GM12873 (cell line): ENCODE measurements around the gene ADRA2B.

Experiments
- CTCF ChIP-seq: IDR thresholded peaks from 2 replicates; pipeline ENCODE4 v1.5.1; 2012; ENCODE audit warnings: low read depth, mild to moderate bottlenecking, moderate library complexity, low read length, control low read depth; ENCODE audit not compliant: insufficient read depth; ENCODE audit errors: missing control alignments

The ADRA2B gene

DNA sequence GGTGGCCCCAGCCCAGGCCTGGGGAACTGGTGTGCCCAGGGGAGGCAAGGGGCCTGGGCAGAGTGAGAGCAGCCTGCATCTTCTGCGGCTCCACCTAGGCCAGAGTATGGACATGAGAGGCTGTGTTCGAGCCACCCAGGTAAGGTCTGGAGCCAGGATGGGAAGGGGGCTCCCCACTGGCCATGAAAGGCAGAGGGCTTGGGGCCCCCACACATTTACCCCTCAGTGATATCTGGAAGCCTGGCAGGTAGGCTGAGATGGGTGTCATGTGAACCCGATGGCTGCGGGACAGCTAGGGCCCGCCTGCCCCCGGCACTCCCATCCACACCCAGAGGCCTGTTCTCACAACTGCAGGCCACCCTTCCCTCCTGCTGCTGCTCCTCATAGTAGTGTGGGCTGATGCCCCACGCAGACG lies 13.2 kb downstream of the ADRA2B start:
- no peak for TF ChIP-seq CTCF

- no peak for TF ChIP-seq CTCF
These were observed 13.7 kb downstream of the ADRA2B start for GRCh38 chr2:96102596-96103186.

GRCh38 chr2:96100893-96101304 lies 15.5 kb downstream of the ADRA2B start:
- no peak for TF ChIP-seq CTCF

GRCh38 chr2:96099861-96100798 lies 16.2 kb downstream of the ADRA2B start:
- no peak for TF ChIP-seq CTCF

- no peak for TF ChIP-seq CTCF
These were observed 17.3 kb downstream of the ADRA2B start for GRCh38 chr2:96098900-96099590.

DNA sequence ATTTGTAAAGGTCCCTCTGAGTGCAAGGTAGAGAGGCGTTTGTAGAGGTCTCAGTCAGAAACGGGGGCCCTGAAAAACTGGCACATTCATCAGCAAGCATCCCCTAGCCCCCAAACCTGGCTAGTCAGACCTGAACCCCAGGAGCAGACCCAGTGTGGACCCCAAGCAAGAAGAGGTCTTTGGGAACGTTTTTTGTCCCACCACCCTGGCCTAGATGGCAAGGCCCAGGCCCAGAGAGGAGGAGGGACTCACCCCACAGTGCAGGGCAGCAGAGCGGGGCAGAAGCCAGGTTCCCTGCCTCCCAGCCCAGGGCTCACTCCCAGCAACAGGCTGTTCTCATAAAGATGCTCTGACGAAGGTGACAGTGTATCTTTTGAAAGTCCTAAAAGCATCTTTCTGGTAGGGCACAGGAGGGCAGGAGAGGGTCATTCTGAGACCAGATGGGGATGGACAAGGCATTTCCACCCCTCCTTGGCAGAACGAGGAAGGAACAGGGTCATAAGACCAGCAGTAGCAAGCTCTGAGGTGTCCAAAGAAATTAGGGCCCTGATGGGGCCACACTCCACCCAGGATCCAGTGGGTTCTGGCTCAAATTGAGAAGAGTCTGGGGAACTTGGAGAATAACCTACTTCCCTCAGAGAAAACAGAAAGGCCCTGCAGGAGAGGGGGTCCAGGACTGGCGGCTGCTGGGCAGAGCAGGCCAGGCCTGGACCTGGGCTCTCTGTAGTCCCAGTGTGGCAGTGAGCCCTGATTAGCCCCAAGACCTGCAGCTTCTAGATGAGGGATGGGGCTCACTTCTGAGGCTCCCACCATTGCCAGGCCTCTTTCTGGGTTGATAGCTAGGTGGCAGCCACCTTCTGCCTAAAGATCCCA lies 18.2 kb downstream of the ADRA2B start:
- TF ChIP-seq CTCF, result no peak
